ENCODE data around the gene TLNRD1.
A peak's percentile ranks its signal among the peaks of the same experiment; 100 is the strongest.

TLNRD1 gene

GRCh38 chr15:80997692-80998091, 3.0 kb upstream of the TLNRD1 start:
- peaks cover 1% of the 10 kb centered on the region for H3K36me3 ChIP-seq
- H3K4me1 ChIP-seq = no peaks in the 10 kb centered on the region
- no peak for DNase-seq
- no peaks in the 10 kb centered on the region for H3K27me3 ChIP-seq
- no peak overlapping the region for H3K4me3 ChIP-seq (ENCODE audit: low read depth, low read length)
- TF ChIP-seq CTCF (IDR thresholded peaks at IDR 0.05; ENCODE audit: low read depth, low read length) = no peak
- H3K9me3 ChIP-seq = no peaks in the 10 kb centered on the region

- Histone ChIP-seq H3K4me1 (no peaks in the 10 kb centered on the region), H3K4me3 (ENCODE audit: low read depth, low read length) (no peak overlapping the region), H3K27me3 (no peaks in the 10 kb centered on the region), H3K9me3 (no peaks in the 10 kb centered on the region), H3K36me3 (peaks cover 5% of the 10 kb centered on the region)
- no peak for DNase-seq
- no peak for TF ChIP-seq CTCF (IDR thresholded peaks at IDR 0.05; ENCODE audit: low read depth, low read length)
Measured at GRCh38 chr15:80998251-80998650, 2.5 kb upstream of the TLNRD1 start.

- no peaks in the 10 kb centered on the region for H3K9me3 ChIP-seq
- no peak for TF ChIP-seq CTCF (IDR thresholded peaks at IDR 0.05; ENCODE audit: low read depth, low read length)
- H3K4me3 ChIP-seq (ENCODE audit: low read depth, low read length) = peak overlapping the region; percentile 83
- H3K36me3 ChIP-seq = peaks cover 5% of the 10 kb centered on the region
- no peaks in the 10 kb centered on the region for H3K4me1 ChIP-seq
- no peaks in the 10 kb centered on the region for H3K27me3 ChIP-seq
- DNase-seq = no peak
Measured at GRCh38 chr15:80999623-81000036, 1.1 kb upstream of the TLNRD1 start.

- TF ChIP-seq CTCF (IDR thresholded peaks at IDR 0.05; ENCODE audit: low read depth, low read length) = 0 out of 2 replicates have a peak, but pooled peaks have one; percentile 1
- no peak for DNase-seq
- no peaks in the 10 kb centered on the region for H3K27me3 ChIP-seq
- peak overlapping the region; percentile 83 for H3K4me3 ChIP-seq (ENCODE audit: low read depth, low read length)
- H3K9me3 ChIP-seq = no peaks in the 10 kb centered on the region
- H3K36me3 ChIP-seq = peaks cover 5% of the 10 kb centered on the region
- H3K4me1 ChIP-seq = no peaks in the 10 kb centered on the region
Measured at GRCh38 chr15:81000144-81000623, 539 bp upstream of the TLNRD1 start.

- DNase-seq = peak; percentile 70
- Histone ChIP-seq H3K4me1 (no peaks in the 10 kb centered on the region), H3K36me3 (peaks cover 5% of the 10 kb centered on the region), H3K27me3 (no peaks in the 10 kb centered on the region), H3K4me3 (ENCODE audit: low read depth, low read length) (peak overlapping the region; percentile 83), H3K9me3 (no peaks in the 10 kb centered on the region)
- no peak for TF ChIP-seq CTCF (IDR thresholded peaks at IDR 0.05; ENCODE audit: low read depth, low read length)
Measured at GRCh38 chr15:81001152-81002008, 657 bp downstream of the TLNRD1 start.

GRCh38 chr15:81002009-81002330, 1.2 kb downstream of the TLNRD1 start:
- Histone ChIP-seq H3K4me3 (ENCODE audit: low read depth, low read length) (peak overlapping the region; percentile 83), H3K4me1 (no peaks in the 10 kb centered on the region), H3K27me3 (no peaks in the 10 kb centered on the region), H3K9me3 (no peaks in the 10 kb centered on the region), H3K36me3 (peaks cover 5% of the 10 kb centered on the region)
- no peak for TF ChIP-seq CTCF (IDR thresholded peaks at IDR 0.05; ENCODE audit: low read depth, low read length)
- DNase-seq = no peak

Data from BE2C (cell line).